Lung (tissue), 16 donors: ENCODE results near the gene ETAA1. TPM values are rescaled to one million over a fixed set of nuclear protein-coding genes. Genes with fewer than 3 reads are reported as not detected.

Source experiments
- ATAC-seq: fragments of 200-7000 bp; cut with Tn5 transposase; one replicate; pipeline ENCODE4 v1.9.1; 2020; ENCODE audit warnings: moderate number of reproducible peaks; ENCODE audit not compliant: insufficient read depth, low FRiP score
- DNase-seq, 3 donors: peaks; one replicate each; pipeline ENCODE4 v3.0.0-alpha.2; 2013 to 2017
- H3K27ac ChIP-seq, 2 donors: one replicate each; pipeline ENCODE4 v1.5.1; 2013; ENCODE audit warnings: mild to moderate bottlenecking in 2 of 2, moderate library complexity in 2 of 2, control low read depth in 1 of 2, inconsistent platforms in 1 of 2, low read depth in 1 of 2, low read length in 1 of 2
- H3K27me3 ChIP-seq, 3 donors: one replicate each; pipeline ENCODE4 v1.5.1; 2013; ENCODE audit warnings: low read length in 2 of 3; ENCODE audit not compliant: control insufficient read depth in 3 of 3, insufficient read depth in 3 of 3
- H3K36me3 ChIP-seq, 4 donors: one replicate each; pipeline ENCODE4 v1.5.1; 2013; ENCODE audit warnings: low read length in 4 of 4, mild to moderate bottlenecking in 1 of 4, moderate library complexity in 1 of 4; ENCODE audit not compliant: control insufficient read depth in 4 of 4, insufficient read depth in 4 of 4
- H3K4me1 ChIP-seq, 5 donors: one replicate each; pipeline ENCODE4 v1.5.1; 2013; ENCODE audit warnings: low read length in 5 of 5, mild to moderate bottlenecking in 2 of 5, moderate library complexity in 1 of 5; ENCODE audit not compliant: control insufficient read depth in 5 of 5, insufficient read depth in 5 of 5
- H3K4me3 ChIP-seq: one replicate; pipeline ENCODE4 v1.5.1; 2013; ENCODE audit warnings: mild to moderate bottlenecking, control low read depth, moderate library complexity
- H3K9ac ChIP-seq, 2 donors: one replicate each; pipeline ENCODE4 v1.5.1; 2013; ENCODE audit warnings: low read length in 2 of 2, control low read depth in 1 of 2; ENCODE audit not compliant: insufficient read depth in 1 of 2
- H3K9me3 ChIP-seq, 4 donors: one replicate each; pipeline ENCODE4 v1.5.1; 2013; ENCODE audit warnings: low read length in 3 of 4, mild to moderate bottlenecking in 1 of 4, moderate library complexity in 1 of 4; ENCODE audit not compliant: control insufficient read depth in 4 of 4, insufficient read depth in 3 of 4
- CTCF ChIP-seq: IDR thresholded peaks from 2 replicates; pipeline ENCODE4 v1.5.1; 2012; ENCODE audit warnings: mild to moderate bottlenecking; ENCODE audit errors: control extremely low read depth, extremely low read depth
- WGBS, 2 donors: extraction: QIAGEN DNeasy Blood & Tissue Kit; methylation state at CpG; one replicate each; pipeline ENCODE4 v1.1.7; 2013; 5-methylcytosine and 5-hydroxymethylcytosine counted together
- long read RNA-seq, 5 donors: transcript quantifications; one replicate each; lab custom pipeline, GENCODE V29; 2026
- polyA plus RNA-seq, 2 donors: library from polyadenylated mRNA; stranded (reverse); fragments of 200-250 nt; gene quantifications; one replicate each; pipeline ENCODE4 v1.2.1, GENCODE V29; 2013
- total RNA-seq, 2 donors: library from RNA; depleted of rRNA in 1 of 2; stranded (reverse); fragments of >200 nt in 1 of 2; gene quantifications; one replicate each; pipeline ENCODE4 v1.2.1, GENCODE V29; 2014 to 2021
- donor health status: control.
- donor health status: control.
- donor health status: Bipolar disorder and iron deficiency.
- donor health status: healthy.
- donor health status: DM: yes; HTN: yes; CAD: no.

ETAA1 gene
- total RNA-seq (10 to 100 TPM; 10.6 to 27.6 TPM), polyA plus RNA-seq (10 to 100 TPM in 1 of 2 donors, 1 to 10 TPM in 1; 4.3 to 11.7 TPM)
- long read RNA-seq, donor 1, partial matches to known transcripts: 14 of 15 reads
- long read RNA-seq, donor 1, other reads (novel, unspliced or antisense): 0 of 15 reads
- long read RNA-seq, donor 2: 0 reads
- long read RNA-seq, donor 3: 0 reads
- long read RNA-seq, donor 4: 0 reads
- long read RNA-seq, donor 5, partial matches to known transcripts: 13 of 15 reads
- long read RNA-seq, donor 5, other reads (novel, unspliced or antisense): 0 of 15 reads

- DNase-seq (peak; percentile 93 to 96 (median 94)), ATAC-seq (peak; percentile 98)
- Histone ChIP-seq H3K9ac (peak within 1 kb of the TSS; percentile 82 to 96), H3K4me1 (peaks cover 0 to 22% (median 0%) of the 10 kb centered on the region in 5 donors), H3K27me3 (no peaks in the 10 kb centered on the region), H3K9me3 (no peaks in the 10 kb centered on the region), H3K4me3 (peak within 1 kb of the TSS; percentile 93), H3K36me3 (peaks cover 0 to 6% (median 2%) of the 10 kb centered on the region in 4 donors), H3K27ac (peak within 1 kb of the TSS; percentile 94 to 98)
- 0 to 1% methylated on average over 60 to 61 of the region's 61 CpGs for whole genome bisulfite sequencing, 2 donors
- no peak for TF ChIP-seq CTCF
Measured at GRCh38 chr2:67397143-67397986, at the start of gene ETAA1. Gene ETAA1 (plus strand): TSS chr2:67397333. CDS start chr2:67397449, 116 bp downstream.

GRCh38 chr2:67366832-67367412, 30.2 kb upstream of the ETAA1 start:
- ATAC-seq (no peak), DNase-seq (no peak)
- Histone ChIP-seq H3K27me3 (no peaks in the 10 kb centered on the region), H3K9ac (no peak overlapping the region), H3K36me3 (no peaks in the 10 kb centered on the region), H3K4me3 (no peak overlapping the region), H3K9me3 (no peaks in the 10 kb centered on the region), H3K27ac (no peak overlapping the region), H3K4me1 (no peaks in the 10 kb centered on the region)
- no peak for TF ChIP-seq CTCF

- no peak overlapping the region for H3K27ac ChIP-seq
- no peak for TF ChIP-seq CTCF
- 39 to 47% methylated on average over 2 of the region's 2 CpGs for WGBS, 2 donors
- H3K36me3 ChIP-seq: no peaks in the 10 kb centered on the region
- no peak overlapping the region for H3K4me3 ChIP-seq
- peaks cover 0 to 3% (median 1%) of the 10 kb centered on the region in 4 donors for H3K9me3 ChIP-seq
- DNase-seq (peak in 2 of 3 donors; percentile 37 to 50), ATAC-seq (no peak)
- H3K27me3 ChIP-seq: no peaks in the 10 kb centered on the region
- H3K9ac ChIP-seq: peak overlapping the region in 1 of 2 donors; percentile 55
- peaks cover 0 to 12% (median 0%) of the 10 kb centered on the region in 5 donors for H3K4me1 ChIP-seq
Measured at GRCh38 chr2:67374481-67374880, 22.7 kb upstream of the ETAA1 start.
